ENCODE measurements around the gene CC2D2A.

Gene CC2D2A

DNA sequence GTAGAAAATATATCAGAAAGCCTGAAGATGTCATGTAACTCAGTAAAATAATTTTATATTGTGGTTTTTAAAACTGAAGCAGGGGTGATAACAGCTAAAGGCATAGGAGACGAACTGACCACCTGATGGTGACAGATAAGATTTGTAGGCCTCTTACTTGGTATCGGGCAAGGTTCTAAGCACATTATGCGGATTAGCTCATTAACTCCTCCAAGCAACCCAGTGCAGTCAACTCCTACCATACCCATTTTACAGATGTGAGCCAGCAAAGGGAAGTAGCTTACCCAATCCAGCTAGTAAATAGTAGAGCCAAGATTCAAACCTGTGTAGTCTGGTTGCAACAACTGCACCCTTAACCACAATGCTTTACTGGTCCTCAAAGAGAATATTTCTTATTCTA is 62.1 kb downstream of the CC2D2A start:
- no peak for ATAC-seq (ENCODE audit: low read depth)
- 0 out of 2 replicates have a peak, but pooled peaks cover 3% of the 10 kb centered on the region for H3K36me3 ChIP-seq (ENCODE audit: low read depth)
- no peaks in the 10 kb centered on the region for H3K27me3 ChIP-seq (ENCODE audit: insufficient read depth, poor library complexity, severe bottlenecking)
- no peak overlapping the region for H3K4me3 ChIP-seq (ENCODE audit: severe bottlenecking)
- H3K9me3 ChIP-seq (ENCODE audit: severe bottlenecking): no peaks in the 10 kb centered on the region
- no peak for DNase-seq (ENCODE audit: low spot score)
- H3K27ac ChIP-seq (ENCODE audit: poor library complexity, severe bottlenecking): no peak overlapping the region
- no peaks in the 10 kb centered on the region for H3K4me1 ChIP-seq (ENCODE audit: insufficient read depth, poor library complexity, severe bottlenecking)
- TF ChIP-seq, protein P1, sequence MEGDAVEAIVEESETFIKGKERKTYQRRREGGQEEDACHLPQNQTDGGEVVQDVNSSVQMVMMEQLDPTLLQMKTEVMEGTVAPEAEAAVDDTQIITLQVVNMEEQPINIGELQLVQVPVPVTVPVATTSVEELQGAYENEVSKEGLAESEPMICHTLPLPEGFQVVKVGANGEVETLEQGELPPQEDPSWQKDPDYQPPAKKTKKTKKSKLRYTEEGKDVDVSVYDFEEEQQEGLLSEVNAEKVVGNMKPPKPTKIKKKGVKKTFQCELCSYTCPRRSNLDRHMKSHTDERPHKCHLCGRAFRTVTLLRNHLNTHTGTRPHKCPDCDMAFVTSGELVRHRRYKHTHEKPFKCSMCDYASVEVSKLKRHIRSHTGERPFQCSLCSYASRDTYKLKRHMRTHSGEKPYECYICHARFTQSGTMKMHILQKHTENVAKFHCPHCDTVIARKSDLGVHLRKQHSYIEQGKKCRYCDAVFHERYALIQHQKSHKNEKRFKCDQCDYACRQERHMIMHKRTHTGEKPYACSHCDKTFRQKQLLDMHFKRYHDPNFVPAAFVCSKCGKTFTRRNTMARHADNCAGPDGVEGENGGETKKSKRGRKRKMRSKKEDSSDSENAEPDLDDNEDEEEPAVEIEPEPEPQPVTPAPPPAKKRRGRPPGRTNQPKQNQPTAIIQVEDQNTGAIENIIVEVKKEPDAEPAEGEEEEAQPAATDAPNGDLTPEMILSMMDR (IDR thresholded peaks at IDR 0.05; ENCODE audit: poor library complexity, severe bottlenecking): no peak

DNA sequence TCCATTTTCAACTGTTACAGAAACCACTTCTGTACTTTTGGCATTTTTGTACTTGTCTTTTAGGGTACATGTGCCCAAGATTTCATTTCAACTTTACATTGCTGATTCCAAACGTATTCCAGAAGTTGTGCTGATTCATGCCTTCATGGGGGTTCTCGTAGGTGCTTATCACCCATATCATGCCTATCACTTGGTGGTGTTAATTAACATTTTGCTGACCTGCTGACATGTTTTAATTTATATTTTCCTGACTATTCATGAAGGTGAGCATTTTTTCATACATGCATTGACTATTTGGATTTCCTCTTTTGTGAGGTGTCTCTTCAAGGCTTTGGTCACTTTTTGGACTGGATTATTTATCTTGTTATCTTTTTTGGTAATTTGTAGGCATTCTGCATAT is 64.1 kb downstream of the CC2D2A start:
- Histone ChIP-seq H3K27me3 (ENCODE audit: insufficient read depth, poor library complexity, severe bottlenecking) (no peaks in the 10 kb centered on the region), H3K36me3 (ENCODE audit: low read depth) (peaks cover 11% of the 10 kb centered on the region), H3K9me3 (ENCODE audit: severe bottlenecking) (no peaks in the 10 kb centered on the region), H3K4me3 (ENCODE audit: severe bottlenecking) (no peak overlapping the region), H3K4me1 (ENCODE audit: insufficient read depth, poor library complexity, severe bottlenecking) (no peaks in the 10 kb centered on the region), H3K27ac (ENCODE audit: poor library complexity, severe bottlenecking) (no peak overlapping the region)
- ATAC-seq (ENCODE audit: low read depth): no peak
- DNase-seq (ENCODE audit: low spot score): no peak
- TF ChIP-seq, protein P1 (IDR thresholded peaks at IDR 0.05; ENCODE audit: poor library complexity, severe bottlenecking): no peak

DNA sequence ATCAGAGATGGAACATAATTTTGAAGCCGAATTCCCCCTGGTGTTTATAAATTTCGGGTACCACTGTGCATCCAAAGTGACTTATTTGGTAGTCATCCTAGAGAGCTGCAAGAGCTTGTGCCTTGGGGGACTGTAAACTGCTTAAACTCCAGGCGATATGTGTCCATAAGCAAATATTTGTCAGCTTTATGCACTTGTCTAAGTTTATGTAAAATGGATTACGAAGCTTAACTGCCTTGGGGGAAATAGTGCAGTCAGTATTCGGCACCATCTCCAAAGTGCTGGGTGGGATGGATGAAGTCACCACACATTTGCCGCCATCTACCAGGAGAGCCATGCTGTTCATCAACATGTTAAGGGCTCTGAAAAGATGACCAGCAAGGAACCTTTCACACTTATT is 65.9 kb downstream of the CC2D2A start:
- Histone ChIP-seq H3K27me3 (ENCODE audit: insufficient read depth, poor library complexity, severe bottlenecking) (no peaks in the 10 kb centered on the region), H3K4me1 (ENCODE audit: insufficient read depth, poor library complexity, severe bottlenecking) (no peaks in the 10 kb centered on the region), H3K36me3 (ENCODE audit: low read depth) (peaks cover 20% of the 10 kb centered on the region), H3K9me3 (ENCODE audit: severe bottlenecking) (no peaks in the 10 kb centered on the region), H3K4me3 (ENCODE audit: severe bottlenecking) (no peak overlapping the region), H3K27ac (ENCODE audit: poor library complexity, severe bottlenecking) (no peak overlapping the region)
- TF ChIP-seq, protein P1 (IDR thresholded peaks at IDR 0.05; ENCODE audit: poor library complexity, severe bottlenecking): no peak
- ATAC-seq (ENCODE audit: low read depth) (no peak), DNase-seq (ENCODE audit: low spot score) (no peak)

DNA sequence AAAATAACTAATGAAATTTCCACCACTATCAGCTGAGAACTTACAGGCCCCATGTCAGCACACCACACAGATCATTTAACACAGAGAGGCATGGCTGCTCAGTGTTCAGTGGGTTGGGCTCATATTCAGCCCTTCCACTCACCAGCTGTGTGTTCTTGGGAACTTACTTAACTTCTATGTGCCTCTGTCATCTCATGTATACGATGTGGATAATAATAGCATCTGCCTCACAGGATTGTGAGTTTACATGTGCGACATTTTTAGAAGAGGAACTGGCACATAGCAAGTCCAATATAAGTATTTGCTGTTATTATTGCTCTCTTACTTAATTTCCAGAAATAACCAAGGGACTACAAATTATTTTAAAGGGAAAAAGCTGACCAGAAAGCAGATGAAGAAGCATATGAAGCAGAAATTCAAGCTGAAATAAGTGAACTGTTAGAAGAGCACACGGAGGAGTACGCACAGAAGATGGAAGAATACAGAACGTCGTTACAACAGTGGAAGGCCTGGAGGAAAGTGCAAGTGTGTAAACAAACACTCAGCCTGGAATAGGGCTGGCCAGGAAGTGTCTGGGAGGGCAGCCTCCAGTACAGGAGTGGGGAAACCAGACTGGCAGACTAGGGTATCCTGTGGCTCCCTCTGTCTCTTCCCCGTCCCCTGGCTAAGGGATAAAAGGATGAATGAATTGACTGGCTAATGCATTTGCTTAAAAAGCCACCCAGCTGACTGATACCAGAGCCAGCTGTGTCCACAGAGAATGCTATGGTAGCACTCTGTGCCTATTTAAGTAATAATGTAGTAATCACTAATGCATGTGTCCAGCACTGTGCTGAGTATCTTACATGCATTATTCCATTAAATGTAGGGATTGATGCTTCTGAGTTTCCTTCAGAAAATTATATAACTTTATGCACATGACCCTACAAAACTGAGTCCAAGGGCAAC is 67.1 kb downstream of the CC2D2A start:
- ATAC-seq (ENCODE audit: low read depth): no peak
- TF ChIP-seq, protein P1 (IDR thresholded peaks at IDR 0.05; ENCODE audit: poor library complexity, severe bottlenecking): no peak
- Histone ChIP-seq H3K9me3 (ENCODE audit: severe bottlenecking) (no peaks in the 10 kb centered on the region), H3K4me1 (ENCODE audit: insufficient read depth, poor library complexity, severe bottlenecking) (no peaks in the 10 kb centered on the region), H3K27me3 (ENCODE audit: insufficient read depth, poor library complexity, severe bottlenecking) (no peaks in the 10 kb centered on the region), H3K4me3 (ENCODE audit: severe bottlenecking) (no peak overlapping the region), H3K27ac (ENCODE audit: poor library complexity, severe bottlenecking) (no peak overlapping the region), H3K36me3 (ENCODE audit: low read depth) (peaks cover 21% of the 10 kb centered on the region)
- DNase-seq (ENCODE audit: low spot score): no peak

DNA sequence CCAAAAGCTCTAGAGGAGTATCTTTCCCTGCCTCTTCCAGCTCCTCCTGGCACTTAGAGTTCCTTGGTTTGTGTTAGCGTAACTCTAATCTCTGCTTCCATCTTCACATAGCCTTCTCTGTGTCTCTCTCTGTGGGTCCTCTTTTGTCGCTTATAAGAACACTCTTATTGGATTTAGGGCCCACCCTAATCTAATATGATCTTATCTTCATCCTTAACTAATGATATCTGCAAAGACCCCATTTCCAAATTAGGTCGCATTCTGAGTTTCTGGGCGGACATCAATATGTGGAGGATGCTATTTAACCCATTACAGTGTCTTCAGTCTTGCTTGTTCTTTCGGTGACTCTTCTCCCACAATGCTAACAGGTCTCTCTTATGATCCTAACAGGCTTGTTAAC is 72.3 kb downstream of the CC2D2A start:
- no peaks in the 10 kb centered on the region for H3K9me3 ChIP-seq (ENCODE audit: severe bottlenecking)
- H3K27ac ChIP-seq (ENCODE audit: poor library complexity, severe bottlenecking): no peak overlapping the region
- TF ChIP-seq, protein P1 (IDR thresholded peaks at IDR 0.05; ENCODE audit: poor library complexity, severe bottlenecking): no peak
- H3K4me1 ChIP-seq (ENCODE audit: insufficient read depth, poor library complexity, severe bottlenecking): no peaks in the 10 kb centered on the region
- no peak for DNase-seq (ENCODE audit: low spot score)
- peaks cover 21% of the 10 kb centered on the region for H3K36me3 ChIP-seq (ENCODE audit: low read depth)
- no peak overlapping the region for H3K4me3 ChIP-seq (ENCODE audit: severe bottlenecking)
- no peaks in the 10 kb centered on the region for H3K27me3 ChIP-seq (ENCODE audit: insufficient read depth, poor library complexity, severe bottlenecking)
- no peak for ATAC-seq (ENCODE audit: low read depth)

Measured in RWPE2 (cell line).